ENCODE measurements around the gene CENPH.
A peak's percentile ranks its signal among the peaks of the same experiment; 100 is the strongest.
"Not testable (repeated sequence)": the region's sequence is repeated elsewhere in the genome, so short reads cannot be mapped to it uniquely, and the experiment has no call there.

The CENPH gene

DNA sequence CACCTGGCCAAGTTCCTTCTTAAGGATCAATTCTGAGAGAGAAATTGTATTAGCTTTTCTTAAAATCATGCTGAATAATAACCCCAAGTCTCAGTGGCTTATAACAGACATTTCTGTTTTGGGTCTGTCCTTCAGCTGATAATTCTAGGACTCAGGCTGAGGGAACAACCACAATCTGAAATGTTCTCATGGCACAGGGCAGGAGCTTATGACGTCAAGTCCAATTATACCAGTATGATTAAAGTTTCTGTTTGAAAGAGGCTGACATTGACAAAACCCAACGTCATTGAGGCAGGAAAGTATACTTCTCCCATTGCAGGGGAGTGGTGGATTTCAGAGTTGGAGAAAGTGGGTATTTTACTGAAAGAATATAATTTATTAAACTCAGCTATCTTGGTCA is 21.8 kb downstream of the CENPH start:
- no peak for DNase-seq

DNA sequence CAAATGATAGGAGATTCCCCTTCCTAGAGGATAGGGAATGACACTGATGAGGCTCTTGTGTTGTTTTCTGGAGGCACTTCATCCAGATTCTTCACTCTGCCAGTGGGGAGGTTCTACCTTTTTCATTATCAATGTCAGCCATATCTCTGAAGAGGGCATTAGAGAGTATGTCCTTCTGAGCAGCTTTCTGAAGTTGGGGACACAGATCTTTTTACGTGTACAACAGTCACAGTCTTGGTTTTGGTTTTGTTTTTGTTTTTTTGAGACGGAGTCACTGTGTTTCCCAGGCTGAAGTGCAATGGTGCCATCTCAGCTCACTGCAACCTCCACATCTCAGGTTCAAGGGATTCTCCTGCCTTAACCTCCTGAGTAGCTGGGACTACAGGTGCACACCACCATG is 22.6 kb downstream of the CENPH start:
- DNase-seq, result no peak

DNA sequence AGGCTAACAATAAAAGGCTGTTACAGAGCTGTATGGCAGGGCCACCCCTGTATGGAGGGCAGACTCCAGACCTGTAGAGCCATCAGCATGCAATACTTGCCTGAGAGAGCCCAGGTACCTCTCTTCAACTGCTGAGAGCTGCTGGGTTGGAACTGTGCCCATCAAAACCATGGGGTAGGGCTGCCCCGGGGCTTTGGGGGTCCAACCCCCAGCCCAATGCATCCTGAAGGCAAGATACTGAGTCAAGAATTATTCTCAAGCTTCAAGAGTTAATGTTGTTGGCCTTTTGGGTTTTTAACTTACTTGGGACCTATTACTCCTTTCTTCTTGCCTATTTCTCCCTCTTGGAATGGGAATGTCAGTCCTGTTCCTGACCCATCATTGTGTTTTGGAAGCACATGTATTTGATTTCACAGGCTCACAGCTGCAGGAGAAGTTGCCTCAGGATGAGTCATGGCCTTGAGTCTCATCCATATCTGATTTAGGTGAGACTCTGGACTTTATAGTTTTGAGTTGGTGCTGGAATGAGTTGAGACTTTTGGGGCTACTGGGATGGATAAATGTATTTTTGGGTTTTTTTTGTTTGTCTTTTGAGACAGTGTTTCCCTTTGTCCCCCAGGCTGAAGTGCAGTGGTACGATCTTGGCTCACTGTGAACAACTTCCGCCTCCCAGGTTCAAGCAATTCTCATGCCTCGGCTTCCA is 24.3 kb downstream of the CENPH start:
- DNase-seq, result no peak

DNA sequence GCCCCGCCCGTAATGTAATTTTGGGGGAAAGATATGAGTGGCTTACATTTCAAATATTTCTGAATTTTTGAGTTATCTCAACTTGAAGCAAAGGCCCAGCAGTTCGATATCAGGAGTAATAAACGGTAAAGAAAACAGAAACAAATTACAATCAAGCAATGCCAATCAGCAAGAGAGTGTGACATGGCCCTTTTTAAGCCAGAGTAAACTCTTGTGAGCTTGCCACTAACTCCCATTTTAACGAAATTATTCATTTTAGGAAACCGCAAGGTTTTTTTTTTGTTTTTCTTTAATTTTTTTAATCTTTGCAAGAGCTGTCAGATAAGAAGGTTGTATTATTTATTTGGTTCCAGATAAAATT is 27.7 kb downstream of the CENPH start:
- peak; percentile 8 for DNase-seq

DNA sequence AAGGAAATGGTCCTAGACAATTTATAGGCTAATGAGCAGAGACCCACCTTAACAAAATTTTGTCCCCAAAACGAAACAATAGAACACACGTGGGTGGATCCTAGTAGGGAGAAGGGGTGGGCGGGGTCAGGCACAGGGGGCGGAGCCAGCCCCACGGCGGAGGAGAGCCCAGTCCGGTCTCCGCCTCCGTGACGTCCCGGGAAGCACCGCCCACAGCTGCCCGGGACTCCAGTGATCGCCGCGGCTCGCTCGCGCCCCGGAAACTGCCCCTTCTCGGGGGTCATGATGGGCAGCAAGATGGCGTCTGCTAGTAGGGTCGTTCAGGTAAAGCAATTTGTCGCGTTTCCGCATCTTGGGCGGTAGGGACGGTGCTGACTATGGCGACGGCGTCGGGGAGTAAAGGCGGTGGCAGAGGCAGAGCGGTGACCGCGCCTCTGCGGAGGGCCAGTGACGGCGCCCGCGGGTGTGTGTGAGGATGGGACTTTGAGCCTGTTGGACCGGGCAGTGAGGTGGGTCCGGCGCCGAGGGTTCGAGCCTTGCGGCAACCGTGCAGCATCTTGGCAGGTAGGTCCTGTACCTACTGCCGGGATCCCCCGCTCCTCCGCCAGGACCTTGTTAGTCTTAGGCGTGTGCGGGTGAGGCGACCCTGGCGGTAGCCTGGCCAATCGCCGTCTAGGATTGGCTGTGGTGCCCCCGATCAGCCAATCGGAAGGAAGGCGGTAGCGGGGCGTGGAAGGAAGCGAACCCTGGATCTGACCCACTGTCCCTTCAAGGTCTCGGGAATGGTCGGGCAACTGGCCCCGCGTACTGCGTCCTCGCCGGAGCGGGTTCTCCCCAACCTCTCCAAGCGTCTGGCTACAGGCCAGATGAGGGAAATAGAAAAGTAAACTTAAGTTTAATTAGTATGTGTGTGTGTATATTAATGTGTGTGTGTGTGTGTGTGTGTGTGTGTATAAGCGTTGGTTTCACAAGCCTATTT is 28.5 kb downstream of the CENPH start:
- DNase-seq, result peak; percentile 99

DNA sequence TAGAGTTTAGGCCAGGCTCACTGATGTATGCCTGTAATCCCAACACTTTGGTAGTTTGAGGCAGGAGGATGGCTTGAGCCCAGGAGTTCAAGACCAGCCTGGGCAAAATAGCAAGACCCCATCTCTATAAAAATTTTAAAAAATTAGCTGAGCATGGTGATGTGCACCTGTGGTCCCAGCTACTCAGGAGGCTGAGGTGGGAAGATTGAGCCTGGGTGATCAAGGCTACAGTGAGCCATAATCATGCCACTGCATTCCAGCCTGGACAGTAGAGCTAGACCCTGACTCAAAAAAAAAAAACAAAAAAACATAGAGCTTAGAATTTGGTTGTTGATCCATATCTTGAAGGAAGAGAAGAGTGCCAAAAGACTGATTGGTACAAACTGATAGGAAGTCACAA is 30.6 kb downstream of the CENPH start:
- no peak for DNase-seq

DNA sequence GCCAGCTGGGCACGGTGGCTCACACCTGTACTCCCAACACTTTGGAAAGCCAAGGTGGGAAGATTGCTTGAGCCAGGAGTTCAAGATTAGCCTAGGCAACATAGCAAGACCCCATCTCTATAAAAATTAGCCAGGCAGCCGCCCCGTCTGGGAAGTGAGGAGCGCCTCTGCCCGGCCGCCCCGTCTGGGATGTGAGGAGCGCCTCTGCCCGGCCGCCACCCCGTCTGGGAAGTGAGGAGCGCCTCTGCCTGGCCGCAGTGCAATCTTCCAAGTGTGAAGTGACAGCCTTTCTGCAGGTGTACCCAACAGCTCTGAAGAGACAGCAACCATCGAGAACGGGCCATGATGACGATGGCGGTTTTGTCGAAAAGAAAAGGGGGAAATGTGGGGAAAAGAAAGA is 31.0 kb downstream of the CENPH start:
- DNase-seq, result not testable (repeated sequence)

DNA sequence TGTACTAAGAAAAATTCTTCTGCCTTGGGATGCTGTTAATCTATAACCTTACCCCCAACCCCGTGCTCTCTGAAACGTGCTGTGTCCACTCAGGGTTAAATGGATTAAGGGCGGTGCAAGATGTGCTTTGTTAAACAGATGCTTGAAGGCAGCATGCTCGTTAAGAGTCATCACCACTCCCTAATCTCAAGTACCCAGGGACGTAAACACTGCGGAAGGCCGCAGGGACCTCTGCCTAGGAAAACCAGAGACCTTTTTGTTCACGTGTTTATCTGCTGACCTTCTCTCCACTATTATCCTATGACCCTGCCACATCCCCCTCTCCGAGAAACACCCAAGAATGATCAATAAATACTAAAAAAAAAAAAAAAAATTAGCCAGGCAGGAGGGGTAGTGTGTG is 31.4 kb downstream of the CENPH start:
- DNase-seq, result not testable (repeated sequence)

DNA sequence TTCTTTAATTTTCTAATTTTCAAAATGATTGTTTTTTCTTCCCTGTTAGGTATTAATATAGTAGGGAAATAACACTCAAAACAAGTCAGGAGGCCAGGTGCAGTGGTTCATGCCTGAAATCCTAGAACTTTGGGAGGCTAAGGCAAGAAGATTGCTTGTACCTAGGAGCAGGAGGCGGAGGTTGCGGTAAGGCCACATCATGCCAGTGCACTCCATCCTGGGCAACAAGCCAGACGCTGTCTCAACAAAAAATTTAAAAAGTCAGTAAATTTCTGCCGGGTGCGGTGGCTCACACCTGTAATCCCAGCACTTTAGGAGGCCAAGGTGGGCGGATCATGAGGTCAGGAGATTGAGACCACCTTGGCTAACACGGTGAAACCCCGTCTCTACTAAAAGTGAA is 35.1 kb downstream of the CENPH start:
- peak; percentile 36 for DNase-seq

DNA sequence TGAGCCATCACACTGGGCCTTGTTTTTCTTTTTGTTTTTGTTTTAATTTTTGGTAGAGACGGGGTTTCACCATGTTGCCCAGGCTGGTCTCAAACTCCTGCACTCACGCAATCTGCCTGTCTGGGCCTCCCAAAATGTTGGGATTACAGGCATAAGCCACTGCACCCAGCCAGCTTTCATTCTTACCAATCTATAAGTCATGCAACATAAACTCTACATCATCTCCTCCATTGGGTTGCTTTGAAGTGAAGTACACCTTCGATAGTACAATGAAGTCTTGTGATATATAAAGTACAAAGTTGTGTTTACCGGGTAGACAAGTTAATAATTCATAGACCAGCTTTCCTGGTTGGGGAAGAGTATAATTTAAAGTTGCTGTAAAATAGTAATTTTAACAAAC is 36.5 kb downstream of the CENPH start:
- DNase-seq, result no peak

DNA sequence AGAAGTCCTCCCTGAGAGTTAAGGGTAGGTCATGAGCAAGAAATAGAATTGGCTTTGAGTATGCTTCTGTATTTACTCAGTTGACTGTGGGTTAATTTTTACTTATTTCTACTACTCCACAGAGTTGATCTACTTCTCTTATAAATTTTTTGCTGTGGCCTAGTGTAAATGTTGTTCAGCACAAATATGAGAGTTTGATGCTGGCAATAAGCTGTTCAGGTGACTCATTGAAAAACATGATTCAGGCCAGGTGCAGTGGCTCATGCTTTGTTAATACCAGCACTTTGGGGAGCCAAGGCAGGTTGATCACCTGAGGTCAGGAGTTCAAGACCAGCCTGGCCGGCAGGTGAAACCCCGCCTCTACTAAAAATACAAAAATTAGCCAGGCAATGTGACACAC is 40.8 kb downstream of the CENPH start:
- DNase-seq, result no peak

DNA sequence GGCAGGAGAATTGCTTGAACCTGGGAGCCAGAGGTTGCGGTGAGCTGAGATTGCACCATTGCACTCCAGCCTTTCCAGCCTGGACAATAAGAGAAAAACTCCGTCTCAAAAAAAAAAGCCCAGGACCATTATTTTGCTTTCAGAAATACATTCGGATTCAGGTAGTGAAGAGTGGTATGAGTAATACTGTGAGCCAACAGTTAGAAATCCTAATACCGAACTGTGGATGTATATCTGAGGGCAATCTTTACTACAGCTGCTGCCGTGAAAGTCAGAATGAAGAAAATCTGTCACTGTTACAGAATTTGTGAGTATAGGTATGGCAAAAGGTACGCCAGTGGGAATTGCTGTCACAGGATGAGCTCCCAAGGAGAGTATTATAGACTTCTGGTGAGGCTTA is 41.9 kb downstream of the CENPH start:
- DNase-seq, result no peak

DNA sequence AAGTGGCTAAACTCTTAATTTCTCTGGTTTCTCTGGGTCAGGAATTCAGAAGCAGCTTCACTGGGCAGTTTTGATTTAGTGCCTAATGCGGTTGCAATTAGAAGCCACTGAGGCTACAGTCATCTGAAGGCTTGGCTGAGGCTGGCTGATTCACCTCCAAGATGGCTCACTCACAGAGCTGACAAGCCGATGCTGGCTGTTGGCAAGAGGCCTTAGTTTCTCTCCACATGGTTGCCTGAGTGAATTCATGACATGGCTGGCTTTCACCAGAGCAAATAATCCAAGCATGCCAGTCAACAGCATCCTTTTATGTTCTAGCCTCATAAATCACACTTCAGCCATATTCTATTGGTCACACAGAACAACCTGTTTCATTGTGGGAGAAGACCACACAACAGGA is 42.5 kb downstream of the CENPH start:
- no peak for DNase-seq

DNA sequence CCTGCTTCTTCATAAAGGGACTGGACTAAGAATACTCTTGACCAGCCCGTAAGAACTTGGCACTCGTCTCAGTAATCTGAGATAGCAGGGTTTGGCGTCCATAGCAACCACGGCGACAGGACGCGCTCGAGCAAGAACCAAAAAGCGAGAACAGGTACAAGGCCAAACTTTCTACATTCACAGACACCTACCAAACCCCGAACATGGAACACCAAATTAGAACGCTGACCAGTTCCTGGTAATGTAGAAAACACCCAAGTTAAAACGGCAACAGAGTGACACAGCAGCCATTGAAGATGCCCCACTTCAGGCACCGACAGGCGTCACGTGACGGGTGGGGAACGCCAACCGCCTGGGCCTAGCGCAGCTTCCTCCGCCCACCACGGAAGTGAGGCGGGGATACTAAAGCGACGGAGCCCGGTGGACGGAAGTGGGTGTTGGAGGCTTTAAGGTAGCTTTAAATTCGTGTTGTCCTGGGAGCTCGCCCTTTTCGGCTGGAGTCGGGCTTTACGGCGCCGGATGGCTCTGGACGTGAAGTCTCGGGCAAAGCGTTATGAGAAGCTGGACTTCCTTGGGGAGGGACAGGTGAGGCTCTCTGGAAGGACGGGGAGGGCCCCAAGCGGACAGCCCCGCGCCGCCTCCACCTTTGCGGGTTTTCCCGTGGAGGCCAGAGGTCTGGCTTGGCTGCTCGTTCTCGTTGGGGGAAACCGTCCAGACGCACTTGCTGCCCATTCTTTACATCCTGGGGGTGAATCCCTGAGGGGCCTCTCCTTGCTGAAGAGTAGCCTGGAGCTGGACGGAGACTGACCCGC is 45.3 kb downstream of the CENPH start, which contains the start of gene CDK7:
Gene CDK7, plus strand, starts transcription at position 430 of the 812 bp plus-strand sequence. Its CDS starts 90 bp downstream, at position 520.
- DNase-seq, result peak; percentile 97

DNA sequence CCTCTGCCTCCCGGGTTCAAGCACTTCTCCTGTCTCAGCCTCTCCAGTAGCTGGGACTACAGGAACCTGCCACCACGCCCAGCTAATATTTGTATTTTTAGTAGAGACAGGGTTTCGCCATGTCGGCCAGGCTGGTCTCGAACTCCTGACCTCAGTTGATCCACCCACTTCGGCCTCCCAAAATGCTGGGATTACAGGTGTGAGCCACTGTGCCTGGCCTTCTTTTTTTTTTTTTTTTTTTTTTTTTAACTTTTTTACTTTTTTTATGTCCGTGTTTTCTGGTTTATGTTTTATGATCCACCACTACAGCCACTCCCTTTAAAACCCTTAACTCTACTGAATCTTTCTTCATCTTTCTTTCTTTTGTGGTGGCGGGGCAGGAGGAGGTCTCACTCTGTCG is 47.4 kb downstream of the CENPH start:
- not testable (repeated sequence) for DNase-seq

DNA sequence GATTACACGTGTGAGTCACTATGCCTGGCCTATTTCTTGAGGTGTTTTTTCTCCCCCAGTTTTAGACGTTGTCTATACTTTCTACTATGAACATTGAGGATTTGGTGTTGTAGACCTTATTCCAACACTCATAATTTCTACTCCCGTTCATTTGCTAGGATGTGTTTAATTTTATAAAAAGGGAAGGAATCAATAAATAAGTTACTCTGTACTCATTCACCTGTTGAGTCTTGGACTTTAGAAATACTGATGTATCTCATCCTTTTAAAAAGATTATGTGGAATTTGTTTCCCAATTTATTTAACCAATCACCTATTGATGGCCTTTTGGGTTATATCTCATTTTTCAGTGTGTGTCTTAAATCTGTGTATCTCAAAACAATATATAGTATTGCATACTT is 48.5 kb downstream of the CENPH start:
- DNase-seq, result no peak

DNA sequence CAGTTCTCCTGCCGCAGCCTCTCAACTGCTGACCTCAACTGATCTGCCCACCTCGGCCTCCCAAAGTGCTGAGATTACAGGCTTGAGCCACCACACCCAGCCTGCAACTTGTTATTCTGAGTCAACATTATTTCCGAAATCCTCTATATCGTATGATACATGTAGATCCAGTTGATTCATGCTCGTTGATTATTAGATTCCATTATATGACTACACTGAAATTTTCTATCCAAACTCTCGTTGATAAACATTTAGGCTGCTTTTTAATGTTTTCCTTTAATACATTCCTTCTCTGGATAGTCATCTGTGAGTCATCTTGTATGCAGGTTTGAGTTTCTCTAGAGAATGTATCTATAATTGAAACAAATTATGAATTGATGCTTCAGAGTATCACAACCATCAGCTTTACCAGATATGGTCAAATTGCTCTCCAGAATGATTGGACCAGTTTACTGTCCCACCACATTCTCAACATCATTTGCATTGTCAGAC is 49.4 kb downstream of the CENPH start:
- DNase-seq, result no peak

DNA sequence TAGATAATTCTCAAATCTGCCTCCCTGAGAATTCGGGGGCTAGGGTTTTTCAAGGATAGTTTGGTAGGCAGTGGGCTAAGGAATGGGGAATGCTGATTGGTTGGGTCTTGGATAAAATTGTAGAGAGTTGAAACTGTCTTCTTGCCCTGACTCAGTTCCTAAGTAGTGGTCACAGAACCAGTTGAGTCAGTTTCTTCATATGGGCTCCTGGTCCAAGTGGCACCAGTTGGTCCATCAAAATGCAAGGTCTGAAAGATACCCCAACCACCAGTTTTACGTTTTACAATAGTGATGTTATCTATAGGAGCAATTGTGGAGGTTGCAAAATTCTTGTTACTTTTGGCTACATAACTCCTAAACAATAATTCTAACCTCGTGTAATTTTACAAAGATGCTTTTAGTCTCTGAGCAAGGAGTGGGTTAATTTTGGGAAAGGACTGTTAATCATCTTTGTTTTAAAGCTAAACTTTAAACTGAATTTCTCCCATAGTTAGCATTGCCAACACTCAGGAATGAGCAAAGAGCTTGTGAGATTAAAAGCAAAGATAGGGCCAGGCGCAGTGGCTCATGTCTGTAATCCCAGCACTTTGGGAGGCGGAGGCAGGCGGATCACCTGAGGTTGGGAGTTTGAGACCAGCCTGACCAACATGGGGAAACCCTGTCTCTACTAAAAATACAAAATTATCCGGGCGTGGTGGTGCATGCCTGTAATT is 53.0 kb downstream of the CENPH start:
- no peak for DNase-seq

DNA sequence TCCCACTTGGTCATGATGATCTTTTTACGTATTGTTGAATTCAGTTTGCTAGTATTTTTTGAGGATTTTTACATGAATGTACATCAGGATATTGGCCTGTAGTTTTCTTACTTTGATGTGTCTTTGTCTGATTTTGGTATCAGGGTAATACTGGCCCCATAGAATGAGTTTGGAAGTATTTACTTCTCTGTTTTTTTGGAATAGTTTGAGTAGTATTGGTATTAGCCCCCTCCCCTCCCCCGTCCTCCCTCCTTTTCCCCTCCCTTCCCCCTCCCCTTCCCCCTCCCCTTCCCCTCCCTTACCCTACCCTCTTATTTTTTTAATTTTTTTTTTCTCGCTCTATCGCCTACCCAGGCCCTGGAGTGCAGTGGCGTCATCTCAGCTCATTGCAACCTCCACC is 55.6 kb downstream of the CENPH start:
- no peak for DNase-seq

DNA sequence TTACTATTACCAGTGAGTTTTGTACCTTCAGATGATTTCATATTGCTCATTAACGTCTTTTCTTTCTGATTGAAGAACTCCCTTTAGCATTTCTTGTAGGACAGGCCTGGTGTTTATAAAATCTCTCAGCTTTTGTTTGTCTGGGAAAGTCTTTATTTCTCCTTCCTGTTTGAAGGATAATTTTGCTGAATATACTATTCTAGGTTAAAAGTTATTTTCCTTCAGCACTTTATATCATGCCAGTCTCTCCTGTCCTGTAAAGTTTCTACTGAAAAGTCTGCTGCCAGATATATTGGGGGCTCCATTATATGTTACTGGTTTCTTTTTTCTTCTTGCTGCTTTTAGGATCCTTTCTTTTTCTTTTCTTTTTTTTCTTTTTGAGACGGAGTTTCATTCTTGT is 58.6 kb downstream of the CENPH start:
- DNase-seq, result no peak

DNA sequence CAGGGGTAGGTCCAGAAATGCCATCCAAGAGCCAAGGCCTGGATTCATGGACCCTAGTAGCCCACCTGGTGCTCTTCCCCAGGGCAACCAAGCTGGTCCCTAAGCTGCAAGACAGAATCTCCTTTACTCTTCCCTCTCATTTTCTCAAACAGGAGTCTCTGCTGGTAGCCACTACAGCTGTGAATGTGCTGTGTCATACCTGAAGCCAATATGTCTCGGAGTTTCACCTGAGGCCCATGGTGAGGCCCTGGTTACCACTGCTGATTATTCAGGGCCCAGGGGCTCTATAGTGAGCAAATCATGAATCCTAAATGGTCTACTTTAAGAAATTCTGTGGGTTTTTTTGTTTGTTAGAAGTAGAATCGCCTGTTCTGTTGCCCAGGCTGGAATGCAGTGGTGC is 61.2 kb downstream of the CENPH start:
- no peak for DNase-seq

DNA sequence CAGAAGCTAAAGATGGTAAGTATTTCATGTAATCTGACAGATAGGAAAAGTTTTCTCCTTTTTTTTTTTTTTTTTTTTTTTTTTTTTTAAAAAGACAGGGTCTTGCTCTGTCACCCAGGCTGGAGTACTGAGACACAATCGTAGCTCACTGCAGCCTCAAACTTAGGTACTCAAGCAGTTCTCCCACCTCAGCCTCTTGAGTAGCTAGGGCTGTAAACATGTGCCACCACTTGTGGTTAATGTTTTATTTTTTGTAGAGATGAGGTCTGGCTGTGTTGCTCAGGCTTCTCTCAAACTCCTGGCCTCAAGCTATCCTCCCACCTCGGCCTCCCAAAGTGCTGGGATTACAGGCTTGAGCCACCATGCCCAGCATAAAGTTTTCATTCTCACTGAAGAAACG is 63.1 kb downstream of the CENPH start:
- DNase-seq, result no peak
